K562 (cell line): ENCODE data around the gene JPH2. TPM values are rescaled to one million over a fixed set of nuclear protein-coding genes. Genes with fewer than 3 reads are reported as not detected.

Source experiments
- ATAC-seq: fragments of 200-7000 bp; cut with Tn5 transposase; 3 replicates; pipeline ENCODE4 v1.9.1; 2020; ENCODE audit warnings: moderate library complexity
- BruUV-seq: library from RNA; stranded (reverse); fragments of 400-500 nt; replicated peaks from 2 replicates; lab custom pipeline; 2021; lab: Mats Ljungman, UMichigan
- CTCF ChIA-PET: fragments of 300-600 bp; formaldehyde crosslinking; extraction: SDS; loops from one replicate; lab custom pipeline; 2021; ENCODE audit warnings: low intra/inter-chr PET ratio; lab: Yijun Ruan, JAX
- POLR2A ChIA-PET: fragments of 300-600, 350-650 bp; sonication (Branson Sonifier 250); formaldehyde crosslinking; extraction: SDS; loops from one replicate; lab custom pipeline; 2021; ENCODE audit warnings: antibody characterized with exemption, inconsistent platforms; lab: Yijun Ruan, JAX
- DNase-seq, 4 experiments: peaks; one replicate each; pipeline versions ENCODE4 v3.0.0 to v3.0.0-alpha.2; 2011 to 2018; ENCODE audit warnings: low spot score in 3 of 4, mixed read lengths in 3 of 4; ENCODE audit errors: extremely low read depth in 1 of 4
- FAIRE-seq: peaks from 2 replicates; lab custom pipeline; 2011; peaks lifted over from hg19 to GRCh38; lab: Jason Lieb, UNC
- H2AFZ ChIP-seq: 2 replicates; pipeline ENCODE4 v1.6.0; 2011; ENCODE audit warnings: low read depth, low read length, control low read depth, inconsistent platforms
- H3K27ac ChIP-seq: fragments of 200-600 bp; 3 replicates; pipeline ENCODE4 v1.8.0; 2011; ENCODE audit warnings: low read depth, mild to moderate bottlenecking, control low read depth, inconsistent platforms, low read length, moderate library complexity, mixed read lengths; ENCODE audit errors: extremely low read depth
- H3K27me3 ChIP-seq, 2 experiments: fragments of 300-600 bp in 1 of 2; 2 replicates in 1 of 2; 3 replicates in 1 of 2; pipeline versions ENCODE4 v1.6.0 to v1.8.0; 2011; ENCODE audit warnings: inconsistent platforms in 2 of 2, low read length in 2 of 2, mild to moderate bottlenecking in 1 of 2, mixed read lengths in 1 of 2, moderate library complexity in 1 of 2; ENCODE audit not compliant: control insufficient read depth in 2 of 2, insufficient read depth in 2 of 2
- H3K36me3 ChIP-seq: fragments of 300-600 bp; 3 replicates; pipeline ENCODE4 v1.8.0; 2011; ENCODE audit warnings: mild to moderate bottlenecking, low read length, inconsistent platforms; ENCODE audit not compliant: control insufficient read depth, insufficient read depth
- H3K4me1 ChIP-seq, 2 experiments: fragments of 200-600 bp in 1 of 2; replicated peaks in 1 of 2; 2 replicates in 1 of 2; 3 replicates in 1 of 2; pipeline versions ENCODE4 v1.5.1 to v1.8.0; 2011; ENCODE audit warnings: inconsistent platforms in 2 of 2, low read length in 2 of 2, mild to moderate bottlenecking in 1 of 2, mixed read lengths in 1 of 2, moderate library complexity in 1 of 2; ENCODE audit not compliant: control insufficient read depth in 2 of 2, insufficient read depth in 2 of 2
- H3K4me2 ChIP-seq: 2 replicates; pipeline ENCODE4 v1.6.1; 2011; ENCODE audit warnings: low read length, control low read depth, inconsistent platforms, mixed read lengths; ENCODE audit not compliant: insufficient read depth
- H3K4me3 ChIP-seq: fragments of 200-600 bp; sonication (generic), shearing (Covaris generic); 2 replicates; pipeline ENCODE4 v1.5.1; 2016; ENCODE audit warnings: control low read depth, inconsistent platforms
- H3K79me2 ChIP-seq: fragments of 200-600 bp; 3 replicates; pipeline ENCODE4 v1.8.0; 2011; ENCODE audit warnings: low read length, inconsistent platforms; ENCODE audit not compliant: control insufficient read depth, insufficient read depth
- H3K9ac ChIP-seq, 2 experiments: 2 replicates each; pipeline versions ENCODE4 v1.6.0 to v1.6.1; 2011; ENCODE audit warnings: low read depth in 2 of 2, low read length in 2 of 2, control low read depth in 1 of 2, inconsistent platforms in 1 of 2, mild to moderate bottlenecking in 1 of 2, mixed read lengths in 1 of 2; ENCODE audit not compliant: insufficient read depth in 1 of 2
- H3K9me1 ChIP-seq: one replicate; pipeline ENCODE4 v1.6.0; 2011; ENCODE audit warnings: inconsistent platforms, mild to moderate bottlenecking, low read length, moderate library complexity; ENCODE audit not compliant: control insufficient read depth, insufficient read depth
- H3K9me3 ChIP-seq: replicated peaks from 2 replicates; pipeline ENCODE4 v1.5.1; 2011; ENCODE audit warnings: low read depth, low read length, inconsistent platforms; ENCODE audit not compliant: control insufficient read depth, insufficient read depth
- H4K20me1 ChIP-seq: replicated peaks from 2 replicates; pipeline ENCODE4 v1.6.1; 2011; ENCODE audit warnings: low read length, inconsistent platforms, mixed read lengths; ENCODE audit not compliant: control insufficient read depth, insufficient read depth
- JUNB ChIP-seq: fragments of 450-650 bp; formaldehyde crosslinking; conservative IDR thresholded peaks from 2 replicates; pipeline ENCODE4 v1.4.0; 2020; ENCODE audit warnings: mild to moderate bottlenecking
- KDM4B ChIP-seq, 2 experiments: fragments of 450-650 bp in 1 of 2; sonication (generic) in 1 of 2; IDR thresholded peaks; 2 replicates each; pipeline ENCODE4 v1.6.1; 2016 to 2017; ENCODE audit warnings: borderline replicate concordance in 2 of 2, antibody characterized with exemption in 1 of 2, low read depth in 1 of 2, mild to moderate bottlenecking in 1 of 2
- MYBL2 ChIP-seq, 2 experiments: fragments of 450-650 bp in 1 of 2; sonication (generic) in 1 of 2; formaldehyde crosslinking in 1 of 2; IDR thresholded peaks; 2 replicates each; pipeline versions ENCODE4 v1.6.1 to v1.8.1; 2017 to 2022; ENCODE audit warnings: borderline replicate concordance in 1 of 2, inconsistent platforms in 1 of 2, low read depth in 1 of 2, mild to moderate bottlenecking in 1 of 2, missing genetic modification reagents in 1 of 2, moderate library complexity in 1 of 2
- NFATC3 ChIP-seq: fragments of 450-650 bp; IDR thresholded peaks from 2 replicates; pipeline ENCODE4 v1.6.1; 2017; ENCODE audit warnings: mild to moderate bottlenecking
- NR4A1 ChIP-seq, 2 experiments: fragments of 250-450 bp in 1 of 2; fragments of 450-650 bp in 1 of 2; sonication (Bioruptor Pico) in 1 of 2; IDR thresholded peaks; 2 replicates each; pipeline versions ENCODE4 v1.4.0 to v1.6.1; 2016 to 2020; ENCODE audit warnings: mild to moderate bottlenecking in 2 of 2, missing compliant biosample characterization in 1 of 2, missing genetic modification characterization in 1 of 2, moderate library complexity in 1 of 2
- POLR3A ChIP-seq: IDR thresholded peaks from 2 replicates; pipeline ENCODE4 v1.6.1; 2011; ENCODE audit warnings: borderline replicate concordance, mild to moderate bottlenecking, moderate library complexity; ENCODE audit not compliant: insufficient read length, insufficient read depth; ENCODE audit errors: extremely low read depth
- SPI1 ChIP-seq: IDR thresholded peaks from 2 replicates; pipeline ENCODE4 v1.6.1; 2011; ENCODE audit warnings: low read depth, low read length, control low read depth, borderline replicate concordance
- ZNF3 ChIP-seq: fragments of 250-450 bp; sonication (Bioruptor Pico); IDR thresholded peaks from 2 replicates; pipeline ENCODE4 v1.5.0; 2021; ENCODE audit warnings: mild to moderate bottlenecking, moderate library complexity
- ZNF589 ChIP-seq: fragments of 200-800 bp; sonication (Bioruptor generic); IDR thresholded peaks from 2 replicates; pipeline ENCODE4 v1.6.1; 2016; ENCODE audit warnings: low read depth, missing genetic modification characterization, missing compliant biosample characterization
- WGBS: fragments of 100-300 bp; shearing (Covaris generic); methylation state at CpG from one replicate; pipeline ENCODE4 v1.1.6; 2016; ENCODE audit warnings: low coverage, mixed read lengths; ENCODE audit not compliant: insufficient coverage; ENCODE audit errors: missing lambda C conversion rate; 5-methylcytosine and 5-hydroxymethylcytosine counted together
- in situ Hi-C: fragments of 300-500 bp; cut with MboI; formaldehyde crosslinking; loops from 4 replicates; pipeline ENCODE4 v1.15.0; 2018; ENCODE audit warnings: inconsistent platforms, mixed read lengths
- intact Hi-C: fragments of 100-400 bp; cut with micrococcal nuclease; formaldehyde crosslinking; loops from 2 replicates; pipeline ENCODE4 v1.14.2; 2022
- polyA plus RNA-seq, 8 experiments: library from polyadenylated mRNA; depleted of rRNA in 4 of 8; stranded (reverse) in 5 of 8; unstranded in 3 of 8; fragments of >200 nt; fragmentation: Nextera tagmentation in 2 of 8; fragmentation: Illumina TruSeq in 1 of 8; extraction: Ambion mirVana in 2 of 8; extraction: Trizol in 1 of 8; gene quantifications; 2 replicates each; pipeline versions ENCODE4 v1.2.1 to v1.2.3, GENCODE V29; 2011 to 2014; ENCODE audit warnings: inconsistent platforms in 1 of 8, missing spikeins in 1 of 8
- total RNA-seq, 7 experiments: library from RNA; depleted of rRNA in 6 of 7; stranded (reverse); fragments of >200 nt in 6 of 7; fragmentation: Illumina TruSeq in 2 of 7; extraction: Trizol in 2 of 7; gene quantifications; 2 replicates each; pipeline versions ENCODE4 v1.2.1 to v1.2.3, GENCODE V29; 2011 to 2021; ENCODE audit warnings: low replicate concordance in 1 of 7
- TF ChIP-seq, protein P1 (sequence below): IDR thresholded peaks from 2 replicates; pipeline ENCODE4 v1.6.1; 2016; ENCODE audit warnings: missing genetic modification characterization, missing compliant biosample characterization
- TF ChIP-seq, protein P2 (sequence below): sonication (generic); IDR thresholded peaks from 2 replicates; pipeline ENCODE4 v1.6.1; 2016

Gene JPH2
- total and polyA plus RNA-seq, 9 of the 15 experiments (the other 6 are each of a cell fraction or from before 2014, with no cell fraction given): not detected

DNA sequence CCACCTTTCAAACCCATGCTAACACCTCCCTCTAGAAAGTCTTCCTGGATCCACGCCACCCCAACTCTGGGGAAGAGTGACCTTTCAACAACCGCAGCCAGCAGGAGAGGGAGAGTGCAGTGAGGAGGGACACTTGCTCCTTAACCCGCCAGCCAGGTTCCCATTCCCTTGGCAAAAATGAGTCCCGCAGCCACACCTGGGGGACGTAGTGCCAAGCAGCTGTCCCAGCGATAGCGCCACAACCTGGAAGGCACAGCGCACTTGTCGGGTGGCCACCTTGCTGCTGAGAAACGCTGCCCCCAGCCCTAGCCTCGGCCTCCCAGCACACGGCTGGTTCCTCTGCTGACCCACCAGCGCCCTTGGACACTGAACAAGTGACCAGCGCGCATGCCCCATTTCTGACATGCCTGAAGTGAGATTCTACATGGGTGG is 119.3 kb downstream of the JPH2 start:
- Histone ChIP-seq H3K79me2 (no peaks in the 10 kb centered on the region), H3K36me3 (no peaks in the 10 kb centered on the region), H3K4me2 (no peak overlapping the region), H3K9me1 (peaks cover 3% of the 10 kb centered on the region), H3K4me1 (no peaks in the 10 kb centered on the region), H3K27ac (no peak overlapping the region), H4K20me1 (0 out of 2 replicates have a peak, but pooled peaks cover 6% of the 10 kb centered on the region), H3K4me3 (no peak overlapping the region), H3K9ac (no peak overlapping the region), H3K27me3 (peaks cover 34 to 76% of the 10 kb centered on the region in 2 experiments), H2AFZ (no peak overlapping the region), H3K9me3 (no peaks in the 10 kb centered on the region)
- ChIA-PET CTCF (no interaction called here), POLR2A (no interaction called here)
- in situ Hi-C loops (no loop called here), intact Hi-C loops (no loop called here)
- no TSS peak for BruUV-seq
- no peak for FAIRE-seq
- no peak for ATAC-seq
- no peak for DNase-seq
- WGBS: 2% methylated on average over 15 of the region's 15 CpGs
- TF ChIP-seq KDM4B (IDR thresholded peaks at IDR 0.05; ENCODE audit: borderline replicate concordance in 2 of 2, low read depth in 1 of 2): no peak
- no peak for TF ChIP-seq ZNF589 (CRISPR knock-in tag)
- no peak for TF ChIP-seq SPI1
- no peak for TF ChIP-seq ZNF3 (CRISPR knock-in tag)
- no peak for TF ChIP-seq POLR3A
- TF ChIP-seq, protein P1, sequence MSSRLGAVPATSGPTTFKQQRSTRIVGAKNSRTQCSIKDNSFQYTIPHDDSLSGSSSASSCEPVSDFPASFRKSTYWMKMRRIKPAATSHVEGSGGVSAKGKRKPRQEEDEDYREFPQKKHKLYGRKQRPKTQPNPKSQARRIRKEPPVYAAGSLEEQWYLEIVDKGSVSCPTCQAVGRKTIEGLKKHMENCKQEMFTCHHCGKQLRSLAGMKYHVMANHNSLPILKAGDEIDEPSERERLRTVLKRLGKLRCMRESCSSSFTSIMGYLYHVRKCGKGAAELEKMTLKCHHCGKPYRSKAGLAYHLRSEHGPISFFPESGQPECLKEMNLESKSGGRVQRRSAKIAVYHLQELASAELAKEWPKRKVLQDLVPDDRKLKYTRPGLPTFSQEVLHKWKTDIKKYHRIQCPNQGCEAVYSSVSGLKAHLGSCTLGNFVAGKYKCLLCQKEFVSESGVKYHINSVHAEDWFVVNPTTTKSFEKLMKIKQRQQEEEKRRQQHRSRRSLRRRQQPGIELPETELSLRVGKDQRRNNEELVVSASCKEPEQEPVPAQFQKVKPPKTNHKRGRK: no peak
- TF ChIP-seq MYBL2 (IDR thresholded peaks at IDR 0.05; ENCODE audit: low read depth): no peak
- no peak for TF ChIP-seq MYBL2 (CRISPR knock-in tag; IDR thresholded peaks at IDR 0.05; ENCODE audit: borderline replicate concordance)
- TF ChIP-seq NR4A1 (CRISPR knock-in tag; IDR thresholded peaks at IDR 0.05): no peak
- TF ChIP-seq NR4A1 (tag; IDR thresholded peaks at IDR 0.05): no peak
- TF ChIP-seq, protein P2, sequence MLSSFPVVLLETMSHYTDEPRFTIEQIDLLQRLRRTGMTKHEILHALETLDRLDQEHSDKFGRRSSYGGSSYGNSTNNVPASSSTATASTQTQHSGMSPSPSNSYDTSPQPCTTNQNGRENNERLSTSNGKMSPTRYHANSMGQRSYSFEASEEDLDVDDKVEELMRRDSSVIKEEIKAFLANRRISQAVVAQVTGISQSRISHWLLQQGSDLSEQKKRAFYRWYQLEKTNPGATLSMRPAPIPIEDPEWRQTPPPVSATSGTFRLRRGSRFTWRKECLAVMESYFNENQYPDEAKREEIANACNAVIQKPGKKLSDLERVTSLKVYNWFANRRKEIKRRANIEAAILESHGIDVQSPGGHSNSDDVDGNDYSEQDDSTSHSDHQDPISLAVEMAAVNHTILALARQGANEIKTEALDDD: no peak
- TF ChIP-seq NFATC3: no peak
- TF ChIP-seq JUNB (CRISPR knock-in tag): no peak
